HG03097 (cell line): Measurements from ENCODE around the gene ARMC9.
"Not testable (repeated sequence)": the region's sequence is repeated elsewhere in the genome, so short reads cannot be mapped to it uniquely, and the experiment has no call there.

Source experiments
- ATAC-seq: cut with Tn5 transposase; IDR thresholded peaks from one replicate; pipeline ENCODE4 v1.9.1; 2021; ENCODE audit not compliant: unreplicated experiment, low FRiP score

The ARMC9 gene

GRCh38 chr2:231393149-231394131 lies 195.0 kb downstream of the ARMC9 start:
- peak; percentile 38 for ATAC-seq

- peak; percentile 45 for ATAC-seq
These were observed 196.0 kb downstream of the ARMC9 start for GRCh38 chr2:231394211-231395141.

GRCh38 chr2:231395188-231396057 lies 197.0 kb downstream of the ARMC9 start, which contains the start of gene B3GNT7:
TSS of gene B3GNT7 (plus strand) at chr2:231395710. CDS start at chr2:231395804, 94 bp downstream.
- no peak for ATAC-seq

- ATAC-seq: no peak
These were observed 197.8 kb downstream of the ARMC9 start for GRCh38 chr2:231396058-231396821.

GRCh38 chr2:231397011-231397927 lies 198.8 kb downstream of the ARMC9 start:
- no peak for ATAC-seq

GRCh38 chr2:231397928-231398294 lies 199.5 kb downstream of the ARMC9 start:
- ATAC-seq: no peak

- ATAC-seq: no peak
These were observed 200.2 kb downstream of the ARMC9 start for GRCh38 chr2:231398585-231398984.

GRCh38 chr2:231399046-231399852 lies 200.8 kb downstream of the ARMC9 start:
- ATAC-seq: no peak

GRCh38 chr2:231399853-231400680 lies 201.6 kb downstream of the ARMC9 start:
- ATAC-seq: no peak

- ATAC-seq: not testable (repeated sequence)
These were observed 202.2 kb downstream of the ARMC9 start for GRCh38 chr2:231400681-231401080.

- ATAC-seq: not testable (repeated sequence)
These were observed 202.7 kb downstream of the ARMC9 start for GRCh38 chr2:231401101-231401500.

- ATAC-seq: not testable (repeated sequence)
These were observed 205.2 kb downstream of the ARMC9 start for GRCh38 chr2:231403421-231404182.

GRCh38 chr2:231404183-231404578 lies 205.8 kb downstream of the ARMC9 start:
- ATAC-seq: not testable (repeated sequence)

- not testable (repeated sequence) for ATAC-seq
These were observed 207.4 kb downstream of the ARMC9 start for GRCh38 chr2:231405601-231406367.

- not testable (repeated sequence) for ATAC-seq
These were observed 209.3 kb downstream of the ARMC9 start for GRCh38 chr2:231407686-231408085.
